Hepatocyte (in vitro differentiated cells): ENCODE data around the gene AMZ2.

Experiments used
- CTCF ChIP-seq: fragments of 200-600 bp; sonication (generic); IDR thresholded peaks from 2 replicates; pipeline ENCODE4 v1.5.1; 2016; ENCODE audit warnings: antibody characterized with exemption, mild to moderate bottlenecking; ENCODE audit not compliant: poor library complexity
- EZH2 ChIP-seq: fragments of 200-600 bp; sonication (generic); IDR thresholded peaks from 2 replicates; pipeline ENCODE4 v1.6.1; 2016; ENCODE audit warnings: antibody characterized with exemption, mild to moderate bottlenecking, borderline replicate concordance
- EZH2phosphoT487 ChIP-seq: fragments of 200-600 bp; sonication (generic); IDR thresholded peaks from one replicate; pipeline ENCODE4 v1.6.1; 2018; ENCODE audit warnings: antibody characterized with exemption, mild to moderate bottlenecking, low read depth, moderate library complexity; ENCODE audit not compliant: unreplicated experiment, severe bottlenecking

GRCh38 chr17:68299817-68300216 is 52.0 kb downstream of the AMZ2 start:
- TF ChIP-seq CTCF (no peak), EZH2 (no peak), EZH2phosphoT487 (no peak)
